ENCODE results near the gene BTBD9. TPM values are rescaled to one million over a fixed set of nuclear protein-coding genes. Genes with fewer than 3 reads are reported as not detected.

The BTBD9 gene
- total RNA-seq, 1 donor from 2014 or later = 18.1 TPM

DNA sequence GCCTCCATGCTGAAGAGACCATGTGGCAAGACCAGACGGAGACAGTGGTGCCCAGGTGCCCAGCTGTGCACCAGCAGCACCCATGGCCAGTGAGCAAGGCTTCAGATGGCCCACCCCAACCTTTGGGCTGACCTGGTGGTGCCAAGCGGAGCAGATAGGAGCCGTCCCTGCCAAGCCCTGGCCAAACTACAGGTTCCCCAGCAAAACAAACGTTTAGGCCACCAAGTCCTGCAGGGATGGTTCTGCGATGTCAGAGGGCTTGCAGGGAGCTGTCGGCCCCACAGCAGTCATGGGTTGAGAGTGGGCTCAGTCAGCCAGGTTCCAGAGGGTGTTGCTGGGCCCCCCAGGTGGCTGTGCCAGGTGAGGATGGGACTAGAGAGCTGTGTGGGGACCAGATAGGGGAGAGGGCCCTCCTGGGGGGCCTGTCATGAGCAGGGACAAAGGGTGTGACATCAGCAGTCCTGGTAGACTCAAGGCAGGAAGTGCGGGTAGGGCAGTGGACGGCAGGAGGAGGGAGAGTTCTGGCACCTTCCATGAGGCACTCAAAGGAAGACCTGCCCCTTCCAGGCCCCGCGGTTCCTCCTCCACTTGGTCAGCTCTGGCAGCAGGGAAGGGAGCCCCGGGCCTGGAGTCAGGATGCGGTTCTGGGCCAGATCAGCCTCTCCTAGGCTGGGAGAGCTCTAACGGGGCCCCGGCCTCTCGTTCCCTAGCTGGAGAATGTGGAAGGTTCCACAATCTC is 477.8 kb downstream of the BTBD9 start:
- Mint-ChIP-seq H3K4me3 (ENCODE audit: unreplicated experiment) (no peak overlapping the region), H3K4me1 (ENCODE audit: unreplicated experiment) (peaks cover 3% of the 10 kb centered on the region), H3K27me3 (ENCODE audit: unreplicated experiment) (no peaks in the 10 kb centered on the region), H3K9me3 (ENCODE audit: unreplicated experiment) (no peaks in the 10 kb centered on the region), H3K27ac (ENCODE audit: unreplicated experiment) (no peak overlapping the region), H3K36me3 (ENCODE audit: unreplicated experiment) (peaks cover 22% of the 10 kb centered on the region)
- TF ChIP-seq CTCF (IDR thresholded peaks at IDR 0.05) = no peak
- DNase-seq (ENCODE audit: extremely low spot score, unreplicated experiment) = no peak

- Mint-ChIP-seq H3K4me3 (ENCODE audit: unreplicated experiment) (no peak overlapping the region), H3K27me3 (ENCODE audit: unreplicated experiment) (no peaks in the 10 kb centered on the region), H3K27ac (ENCODE audit: unreplicated experiment) (no peak overlapping the region), H3K36me3 (ENCODE audit: unreplicated experiment) (peaks cover 22% of the 10 kb centered on the region), H3K9me3 (ENCODE audit: unreplicated experiment) (no peaks in the 10 kb centered on the region), H3K4me1 (ENCODE audit: unreplicated experiment) (peaks cover 3% of the 10 kb centered on the region)
- TF ChIP-seq CTCF (IDR thresholded peaks at IDR 0.05) = no peak
- no peak for DNase-seq (ENCODE audit: extremely low spot score, unreplicated experiment)
These were observed 478.4 kb downstream of the BTBD9 start for GRCh38 chr6:38161331-38161730.

GRCh38 chr6:38160831-38161230 is 478.9 kb downstream of the BTBD9 start:
- Mint-ChIP-seq H3K9me3 (ENCODE audit: unreplicated experiment) (no peaks in the 10 kb centered on the region), H3K4me3 (ENCODE audit: unreplicated experiment) (no peak overlapping the region), H3K27ac (ENCODE audit: unreplicated experiment) (no peak overlapping the region), H3K27me3 (ENCODE audit: unreplicated experiment) (no peaks in the 10 kb centered on the region), H3K4me1 (ENCODE audit: unreplicated experiment) (peaks cover 7% of the 10 kb centered on the region), H3K36me3 (ENCODE audit: unreplicated experiment) (peaks cover 22% of the 10 kb centered on the region)
- no peak for DNase-seq (ENCODE audit: extremely low spot score, unreplicated experiment)
- TF ChIP-seq CTCF (IDR thresholded peaks at IDR 0.05) = no peak

GRCh38 chr6:38159596-38159995 is 480.1 kb downstream of the BTBD9 start:
- DNase-seq (ENCODE audit: extremely low spot score, unreplicated experiment) = no peak
- peaks cover 26% of the 10 kb centered on the region for H3K36me3 Mint-ChIP-seq (ENCODE audit: unreplicated experiment)
- no peaks in the 10 kb centered on the region for H3K9me3 Mint-ChIP-seq (ENCODE audit: unreplicated experiment)
- TF ChIP-seq CTCF (IDR thresholded peaks at IDR 0.05) = no peak
- H3K27ac Mint-ChIP-seq (ENCODE audit: unreplicated experiment) = no peak overlapping the region
- H3K27me3 Mint-ChIP-seq (ENCODE audit: unreplicated experiment) = no peaks in the 10 kb centered on the region
- H3K4me1 Mint-ChIP-seq (ENCODE audit: unreplicated experiment) = peaks cover 15% of the 10 kb centered on the region
- H3K4me3 Mint-ChIP-seq (ENCODE audit: unreplicated experiment) = no peak overlapping the region

- no peak for TF ChIP-seq CTCF (IDR thresholded peaks at IDR 0.05)
- H3K4me1 Mint-ChIP-seq (ENCODE audit: unreplicated experiment) = peaks cover 17% of the 10 kb centered on the region
- H3K9me3 Mint-ChIP-seq (ENCODE audit: unreplicated experiment) = no peaks in the 10 kb centered on the region
- H3K36me3 Mint-ChIP-seq (ENCODE audit: unreplicated experiment) = peaks cover 26% of the 10 kb centered on the region
- H3K27ac Mint-ChIP-seq (ENCODE audit: unreplicated experiment) = no peak overlapping the region
- DNase-seq (ENCODE audit: extremely low spot score, unreplicated experiment) = no peak
- no peak overlapping the region for H3K4me3 Mint-ChIP-seq (ENCODE audit: unreplicated experiment)
- no peaks in the 10 kb centered on the region for H3K27me3 Mint-ChIP-seq (ENCODE audit: unreplicated experiment)
These were observed 480.9 kb downstream of the BTBD9 start for GRCh38 chr6:38158762-38159350.

Measured in osteocyte (in vitro differentiated cells).